SK-N-SH (cell line): ENCODE data around the gene SP2. TPM values are rescaled to one million over a fixed set of nuclear protein-coding genes. Genes with fewer than 3 reads are reported as not detected.

ENCODE experiments used
- CTCF ChIA-PET: fragments of 300-600, 350-600 bp; formaldehyde crosslinking; extraction: SDS; loops from one replicate; lab custom pipeline; 2021; lab: Yijun Ruan, JAX
- POLR2A ChIA-PET: fragments of 350-600 bp; sonication (Branson Sonifier 250); formaldehyde crosslinking; extraction: SDS; loops from one replicate; lab custom pipeline; 2020; ENCODE audit warnings: antibody characterized with exemption, inconsistent platforms; lab: Yijun Ruan, JAX
- DNase-seq: peaks from one replicate; pipeline ENCODE4 v3.0.0; 2012
- H2AFZ ChIP-seq: fragments of 200-600 bp; sonication (generic); 2 replicates; pipeline ENCODE4 v1.8.1; 2016; ENCODE audit warnings: antibody characterized with exemption, mild to moderate bottlenecking, low read depth
- H3F3A ChIP-seq: fragments of 200-600 bp; sonication (generic); replicated peaks from 2 replicates; pipeline ENCODE3; 2016; ENCODE audit warnings: antibody characterized with exemption, mild to moderate bottlenecking; ENCODE audit not compliant: insufficient read depth
- H3K27ac ChIP-seq, 2 experiments: fragments of 200-500 bp in 1 of 2; fragments of 200-600 bp in 1 of 2; sonication (Bioruptor generic) in 1 of 2; sonication (generic), shearing (Covaris generic) in 1 of 2; 2 replicates each; pipeline versions ENCODE4 v1.5.1 to v1.6.1; 2014 to 2016; ENCODE audit warnings: low read depth in 2 of 2, inconsistent platforms in 1 of 2, low read length in 1 of 2, mild to moderate bottlenecking in 1 of 2, mixed read lengths in 1 of 2
- H3K27me3 ChIP-seq: fragments of 200-600 bp; sonication (generic), shearing (Covaris generic); 2 replicates; pipeline ENCODE4 v1.6.1; 2016; ENCODE audit warnings: mixed run types; ENCODE audit not compliant: insufficient read depth
- H3K36me3 ChIP-seq, 2 experiments: fragments of 200-500 bp in 1 of 2; fragments of 200-600 bp in 1 of 2; sonication (Bioruptor generic) in 1 of 2; sonication (generic) in 1 of 2; replicated peaks in 1 of 2; 2 replicates each; pipeline versions ENCODE3 to v1.5.1; 2014 to 2016; ENCODE audit warnings: low read length in 1 of 2, mild to moderate bottlenecking in 1 of 2; ENCODE audit not compliant: insufficient read depth in 2 of 2, control insufficient read depth in 1 of 2
- H3K4me1 ChIP-seq, 2 experiments: fragments of 200-500 bp in 1 of 2; fragments of 200-600 bp in 1 of 2; sonication (Bioruptor generic) in 1 of 2; sonication (generic), shearing (Covaris generic) in 1 of 2; 2 replicates each; pipeline versions ENCODE4 v1.5.1 to v1.6.1; 2014 to 2016; ENCODE audit warnings: low read depth in 1 of 2, low read length in 1 of 2, mixed run types in 1 of 2; ENCODE audit not compliant: insufficient read depth in 2 of 2, control insufficient read depth in 1 of 2
- H3K4me2 ChIP-seq: fragments of 200-600 bp; sonication (generic), shearing (Covaris generic); 2 replicates; pipeline ENCODE4 v1.6.1; 2017; ENCODE audit warnings: mixed run types
- H3K4me3 ChIP-seq, 2 experiments: fragments of 200-500 bp in 1 of 2; fragments of 200-600 bp in 1 of 2; sonication (Bioruptor generic) in 1 of 2; sonication (generic), shearing (Covaris generic) in 1 of 2; 2 replicates each; pipeline versions ENCODE4 v1.5.1 to v1.8.1; 2014 to 2016; ENCODE audit warnings: low read depth in 2 of 2, inconsistent platforms in 1 of 2, low read length in 1 of 2, mild to moderate bottlenecking in 1 of 2, mixed read lengths in 1 of 2, moderate library complexity in 1 of 2
- H3K79me2 ChIP-seq: fragments of 200-600 bp; sonication (generic); 2 replicates; pipeline ENCODE4 v1.8.1; 2017; ENCODE audit warnings: mild to moderate bottlenecking; ENCODE audit not compliant: insufficient read depth
- H3K9ac ChIP-seq: fragments of 200-600 bp; sonication (generic); 2 replicates; pipeline ENCODE4 v1.6.1; 2017; ENCODE audit warnings: mixed run types
- H3K9me2 ChIP-seq: fragments of 200-600 bp; sonication (generic); 2 replicates; pipeline ENCODE4 v1.6.1; 2017; ENCODE audit warnings: mixed run types
- H3K9me3 ChIP-seq: fragments of 200-600 bp; sonication (generic); 2 replicates; pipeline ENCODE4 v1.6.1; 2017; ENCODE audit warnings: mixed run types, mild to moderate bottlenecking, moderate library complexity
- H4K20me1 ChIP-seq: fragments of 200-600 bp; sonication (generic); 2 replicates; pipeline ENCODE4 v1.6.1; 2017; ENCODE audit warnings: mild to moderate bottlenecking, mixed run types; ENCODE audit not compliant: insufficient read depth
- CHD2 ChIP-seq: fragments of 150-350 bp; IDR thresholded peaks from 2 replicates; pipeline ENCODE4 v1.6.1; 2018; ENCODE audit warnings: low read length; ENCODE audit not compliant: partially characterized antibody
- CTCF ChIP-seq: fragments of 200-600 bp; sonication (generic); IDR thresholded peaks from 2 replicates; pipeline ENCODE4 v1.6.1; 2017; ENCODE audit warnings: antibody characterized with exemption, mild to moderate bottlenecking, moderate library complexity
- ELF1 ChIP-seq: IDR thresholded peaks from 2 replicates; pipeline ENCODE4 v1.4.0; 2012
- FOSL2 ChIP-seq: IDR thresholded peaks from 2 replicates; pipeline ENCODE4 v1.4.0; 2012; ENCODE audit warnings: low read depth, mild to moderate bottlenecking, moderate library complexity, borderline replicate concordance
- FOXJ3 ChIP-seq: sonication (generic); formaldehyde crosslinking; IDR thresholded peaks from 2 replicates; pipeline ENCODE4 v1.5.1; 2020; ENCODE audit warnings: mild to moderate bottlenecking, missing genetic modification reagents
- JUND ChIP-seq: IDR thresholded peaks from 2 replicates; pipeline ENCODE4 v1.4.0; 2012
- MAX ChIP-seq: IDR thresholded peaks from 2 replicates; pipeline ENCODE4 v1.4.0; 2012; ENCODE audit warnings: low read depth
- MEF2A ChIP-seq: IDR thresholded peaks from 2 replicates; pipeline ENCODE4 v1.4.0; 2012; ENCODE audit warnings: low read depth, borderline replicate concordance
- NFIC ChIP-seq: IDR thresholded peaks from 2 replicates; pipeline ENCODE4 v1.4.0; 2012; ENCODE audit warnings: borderline replicate concordance
- POLR2AphosphoS5 ChIP-seq: IDR thresholded peaks from 2 replicates; pipeline ENCODE4 v1.6.1; 2012; ENCODE audit warnings: low read depth, low read length
- RCOR1 ChIP-seq: fragments of 150-350 bp; IDR thresholded peaks from 2 replicates; pipeline ENCODE4 v1.6.1; 2017; ENCODE audit warnings: antibody characterized with exemption, low read length
- RXRA ChIP-seq: IDR thresholded peaks from 2 replicates; pipeline ENCODE4 v1.4.0; 2012; ENCODE audit warnings: low read depth, mild to moderate bottlenecking, borderline replicate concordance
- SIN3A ChIP-seq: IDR thresholded peaks from 2 replicates; pipeline ENCODE4 v1.6.1; 2012; ENCODE audit warnings: low read depth, mild to moderate bottlenecking, low read length, moderate library complexity, borderline replicate concordance
- SMC3 ChIP-seq: IDR thresholded peaks from 2 replicates; pipeline ENCODE4 v1.6.1; 2012; ENCODE audit warnings: low read depth, low read length, improper control_type of control experiment
- TAF1 ChIP-seq: IDR thresholded peaks from 2 replicates; pipeline ENCODE4 v1.6.1; 2012; ENCODE audit warnings: low read depth, mild to moderate bottlenecking, low read length, moderate library complexity, borderline replicate concordance
- TEAD4 ChIP-seq: IDR thresholded peaks from 2 replicates; pipeline ENCODE4 v1.4.0; 2012; ENCODE audit warnings: mild to moderate bottlenecking, borderline replicate concordance; ENCODE audit not compliant: insufficient read depth
- USF1 ChIP-seq: IDR thresholded peaks from 2 replicates; pipeline ENCODE4 v1.4.0; 2012; ENCODE audit warnings: low read depth, borderline replicate concordance
- USF2 ChIP-seq: fragments of 150-350 bp; IDR thresholded peaks from 2 replicates; pipeline ENCODE4 v1.6.1; 2017; ENCODE audit warnings: antibody characterized with exemption, low read length, low read depth, borderline replicate concordance
- YY1 ChIP-seq: IDR thresholded peaks from 2 replicates; pipeline ENCODE4 v1.4.0; 2012; ENCODE audit warnings: low read depth, mild to moderate bottlenecking
- ZBTB33 ChIP-seq: IDR thresholded peaks from 2 replicates; pipeline ENCODE4 v1.4.0; 2012; ENCODE audit warnings: low read depth, borderline replicate concordance
- WGBS: methylation state at CpG from one replicate; pipeline ENCODE4 v1.1.6; 2017; ENCODE audit warnings: low lambda C conversion rate; 5-methylcytosine and 5-hydroxymethylcytosine counted together
- polyA plus RNA-seq, 3 experiments: library from polyadenylated mRNA; depleted of rRNA; stranded (reverse); fragments of >200 nt; gene quantifications; 2 replicates each; pipeline ENCODE4 v1.2.3, GENCODE V29; 2012

The SP2 gene
- polyA plus RNA-seq, 1 of the 3 experiments (the other 2 are of a cell fraction), result 16.7 TPM

GRCh38 chr17:47953909-47954308 is 57.9 kb downstream of the SP2 start (continued):
- TF ChIP-seq TEAD4 (no peak), MEF2A (no peak), POLR2AphosphoS5 (no peak), USF1 (no peak), CHD2 (no peak), SMC3 (no peak)

GRCh38 chr17:47955497-47956461 is 59.7 kb downstream of the SP2 start:
- H3K27ac ChIP-seq, result no peak overlapping the region
- no peaks in the 10 kb centered on the region for H3K27me3 ChIP-seq
- no peak overlapping the region for H2AFZ ChIP-seq
- TF ChIP-seq RCOR1, result no peak
- TF ChIP-seq NFIC, result no peak
- no peak for TF ChIP-seq MEF2A
- no peak for TF ChIP-seq CHD2
- no peak for TF ChIP-seq CTCF
- TF ChIP-seq MAX, result no peak
- TF ChIP-seq YY1, result no peak
- TF ChIP-seq TAF1, result no peak
- TF ChIP-seq RXRA, result no peak
- TF ChIP-seq ELF1, result no peak
- no peak for TF ChIP-seq USF2
- TF ChIP-seq ZBTB33, result no peak
- no peak for TF ChIP-seq SIN3A
- no peak for TF ChIP-seq USF1
- no peak for TF ChIP-seq JUND
- TF ChIP-seq FOXJ3 (CRISPR knock-in tag), result no peak
- TF ChIP-seq FOSL2, result no peak
- H3K9me2 ChIP-seq, result no peaks in the 10 kb centered on the region
- no peak for DNase-seq
- H3F3A ChIP-seq, result no peaks in the 10 kb centered on the region
- H3K9ac ChIP-seq, result no peak overlapping the region
- no peaks in the 10 kb centered on the region for H3K9me3 ChIP-seq
- H3K4me1 ChIP-seq, result peaks cover 0 to 10% of the 10 kb centered on the region in 2 experiments; a peak in 3 of 4 replicates
- no peak overlapping the region for H3K4me2 ChIP-seq
- no peaks in the 10 kb centered on the region for H3K79me2 ChIP-seq
- H3K4me3 ChIP-seq, result no peak overlapping the region
- no peaks in the 10 kb centered on the region for H3K36me3 ChIP-seq
- no peaks in the 10 kb centered on the region for H4K20me1 ChIP-seq
- POLR2A ChIA-PET, result interaction anchor here (0.6 to 0.7 kb wide), 2 partner anchors 9 to 15 kb away, joined by 3 to 4 read pairs; no protein-coding TSS in a partner anchor
- 88% methylated on average over 7 of the region's 7 CpGs for whole genome bisulfite sequencing
- CTCF ChIA-PET, result interaction anchor here (0.7 to 41.6 kb wide), 9 partner anchors 1 to 923 kb away, joined by 3 to 1216 read pairs (median 5); partner anchors contain the start of genes CDK5RAP3, LRRC46, MRPL10 and PNPO
